Endothelial cell of umbilical vein (primary cell): Measurements from ENCODE around the gene ITGA1. TPM values are rescaled to one million over a fixed set of nuclear protein-coding genes. Genes with fewer than 3 reads are reported as not detected.

ENCODE experiments used
- BruUV-seq: library from RNA; stranded (reverse); fragments of 400-500 nt; replicated peaks from 2 replicates; lab custom pipeline; 2021; lab: Mats Ljungman, UMichigan
- CTCF ChIA-PET: fragments of 300-600, 350-600 bp; sonication (Branson Sonifier 250); formaldehyde crosslinking; loops from one replicate; lab custom pipeline; 2021; ENCODE audit warnings: antibody characterized with exemption, inconsistent platforms; lab: Charles Lee
- POLR2A ChIA-PET: fragments of 300-600, 350-600 bp; sonication (Branson Sonifier 250); formaldehyde crosslinking; loops from one replicate; lab custom pipeline; 2021; ENCODE audit warnings: antibody characterized with exemption, inconsistent platforms; lab: Charles Lee
- DNase-seq: peaks from one replicate; pipeline ENCODE4 v3.0.0-alpha.2; 2011; ENCODE audit warnings: low read depth, low spot score
- FAIRE-seq: peaks from 2 replicates; lab custom pipeline; 2011; peaks lifted over from hg19 to GRCh38; lab: Jason Lieb, UNC
- H2AFZ ChIP-seq: 2 replicates; pipeline ENCODE4 v1.6.0; 2012; ENCODE audit warnings: low read depth, low read length, control low read depth, inconsistent platforms
- H3K27ac ChIP-seq: 2 replicates; pipeline ENCODE4 v1.5.1; 2011; ENCODE audit warnings: low read depth, mild to moderate bottlenecking, control low read depth, low read length, moderate library complexity; ENCODE audit not compliant: insufficient read depth
- H3K27me3 ChIP-seq, 2 experiments: 2 replicates each; pipeline versions ENCODE4 v1.6.0 to v1.6.1; 2011; ENCODE audit warnings: low read length in 2 of 2, mixed read lengths in 1 of 2; ENCODE audit not compliant: control insufficient read depth in 2 of 2, insufficient read depth in 2 of 2
- H3K36me3 ChIP-seq, 2 experiments: 2 replicates in 1 of 2; 3 replicates in 1 of 2; pipeline ENCODE4 v1.5.1; 2011; ENCODE audit warnings: low read length in 2 of 2, mild to moderate bottlenecking in 1 of 2, moderate library complexity in 1 of 2; ENCODE audit not compliant: control insufficient read depth in 2 of 2, insufficient read depth in 2 of 2; ENCODE audit errors: extremely low read depth in 1 of 2
- H3K4me1 ChIP-seq: 3 replicates; pipeline ENCODE4 v1.5.1; 2011; ENCODE audit warnings: mild to moderate bottlenecking, low read length; ENCODE audit not compliant: control insufficient read depth, insufficient read depth; ENCODE audit errors: extremely low read depth
- H3K4me2 ChIP-seq: 2 replicates; pipeline ENCODE4 v1.6.1; 2011; ENCODE audit warnings: low read length, control low read depth, mixed read lengths; ENCODE audit not compliant: insufficient read depth
- H3K4me3 ChIP-seq, 3 experiments: fragments of 200-600 bp in 1 of 3; sonication (generic), shearing (Covaris generic) in 1 of 3; replicated peaks in 1 of 3; 2 replicates each; pipeline ENCODE4 v1.5.1; 2011 to 2016; ENCODE audit warnings: control low read depth in 3 of 3, low read length in 3 of 3, mild to moderate bottlenecking in 2 of 3, inconsistent platforms in 1 of 3, low read depth in 1 of 3, moderate library complexity in 1 of 3; ENCODE audit not compliant: insufficient read depth in 1 of 3
- H3K79me2 ChIP-seq: 2 replicates; pipeline ENCODE4 v1.6.0; 2012; ENCODE audit warnings: low read length, inconsistent platforms; ENCODE audit not compliant: control insufficient read depth, insufficient read depth
- H3K9ac ChIP-seq: replicated peaks from 2 replicates; pipeline ENCODE3; 2011; ENCODE audit warnings: low read length, control low read depth; ENCODE audit not compliant: insufficient read depth; ENCODE audit errors: extremely low read depth
- H3K9me1 ChIP-seq: replicated peaks from 3 replicates; pipeline ENCODE4 v1.6.0; 2011; ENCODE audit warnings: mild to moderate bottlenecking, low read length; ENCODE audit not compliant: control insufficient read depth, insufficient read depth; ENCODE audit errors: extremely low read depth
- H3K9me3 ChIP-seq: replicated peaks from 2 replicates; pipeline ENCODE4 v1.5.1; 2012; ENCODE audit warnings: low read length, inconsistent platforms; ENCODE audit not compliant: control insufficient read depth, insufficient read depth
- H4K20me1 ChIP-seq: replicated peaks from 2 replicates; pipeline ENCODE3; 2011; ENCODE audit warnings: mild to moderate bottlenecking, low read length; ENCODE audit not compliant: control insufficient read depth, insufficient read depth; ENCODE audit errors: extremely low read depth
- GATA2 ChIP-seq: IDR thresholded peaks from 2 replicates; pipeline ENCODE4 v1.7.0; 2011; ENCODE audit warnings: low read depth, mild to moderate bottlenecking, moderate library complexity, mixed read lengths, low read length; ENCODE audit not compliant: insufficient read length, insufficient read depth
- JUN ChIP-seq: IDR thresholded peaks from 2 replicates; pipeline ENCODE4 v1.6.1; 2011; ENCODE audit warnings: borderline replicate concordance, low read depth; ENCODE audit not compliant: insufficient read length, insufficient read depth
- POLR2AphosphoS5 ChIP-seq: IDR thresholded peaks from 2 replicates; pipeline ENCODE4 v1.6.1; 2012; ENCODE audit warnings: low read depth, mild to moderate bottlenecking, control low read depth, low read length, moderate library complexity; ENCODE audit not compliant: insufficient read depth
- dilution Hi-C: fragments of 300-500 bp; cut with MboI; formaldehyde crosslinking; loops from one replicate; pipeline ENCODE4 v1.15.0; 2019; ENCODE audit warnings: low sequenced_read_pairs; ENCODE audit not compliant: extremely low pct_ligation_motif_present
- intact Hi-C: fragments of 100-400 bp; cut with micrococcal nuclease; formaldehyde crosslinking; loops from one replicate; pipeline ENCODE4 v1.10.0; 2022
- polyA plus RNA-seq, 4 experiments: library from polyadenylated mRNA; depleted of rRNA in 3 of 4; stranded (reverse) in 3 of 4; unstranded in 1 of 4; fragments of >200 nt; gene quantifications; 2 replicates each; pipeline versions ENCODE4 v1.2.1 to v1.2.3, GENCODE V29; 2011 to 2012; ENCODE audit warnings: missing spikeins in 1 of 4
- total RNA-seq: library from RNA; stranded (reverse); gene quantifications from 2 replicates; pipeline ENCODE4 v1.2.3, GENCODE V29; 2021

ITGA1 gene
- total and polyA plus RNA-seq, 2 donors (not counting 3 experiments of a cell fraction or from before 2014, with no cell fraction given), result 0.65 to 1.9 TPM

DNA sequence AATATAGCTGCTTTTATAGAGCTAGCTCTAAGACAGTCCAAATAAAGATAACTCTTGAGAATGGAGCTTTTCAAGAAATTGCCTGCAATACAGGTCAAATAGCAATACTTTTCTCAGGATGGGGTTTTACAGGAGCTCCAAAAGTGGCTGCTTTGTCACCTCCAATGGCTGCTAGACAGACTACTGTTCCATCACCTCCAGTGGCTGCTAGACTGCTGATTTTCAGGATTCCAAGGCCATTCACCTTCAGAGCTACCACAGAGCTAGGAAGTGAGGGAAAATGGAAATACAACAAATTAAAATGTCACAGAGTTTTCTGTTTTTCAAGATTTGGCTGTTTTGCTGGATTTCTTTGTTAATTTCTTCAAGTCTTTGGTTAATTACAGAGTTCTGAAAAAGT, 8.5 kb upstream of the ITGA1 start:
- CTCF ChIA-PET, result interaction anchor here (3.5 kb wide), 1 partner anchor 86 kb away, joined by 10 read pairs; no protein-coding TSS in a partner anchor

DNA sequence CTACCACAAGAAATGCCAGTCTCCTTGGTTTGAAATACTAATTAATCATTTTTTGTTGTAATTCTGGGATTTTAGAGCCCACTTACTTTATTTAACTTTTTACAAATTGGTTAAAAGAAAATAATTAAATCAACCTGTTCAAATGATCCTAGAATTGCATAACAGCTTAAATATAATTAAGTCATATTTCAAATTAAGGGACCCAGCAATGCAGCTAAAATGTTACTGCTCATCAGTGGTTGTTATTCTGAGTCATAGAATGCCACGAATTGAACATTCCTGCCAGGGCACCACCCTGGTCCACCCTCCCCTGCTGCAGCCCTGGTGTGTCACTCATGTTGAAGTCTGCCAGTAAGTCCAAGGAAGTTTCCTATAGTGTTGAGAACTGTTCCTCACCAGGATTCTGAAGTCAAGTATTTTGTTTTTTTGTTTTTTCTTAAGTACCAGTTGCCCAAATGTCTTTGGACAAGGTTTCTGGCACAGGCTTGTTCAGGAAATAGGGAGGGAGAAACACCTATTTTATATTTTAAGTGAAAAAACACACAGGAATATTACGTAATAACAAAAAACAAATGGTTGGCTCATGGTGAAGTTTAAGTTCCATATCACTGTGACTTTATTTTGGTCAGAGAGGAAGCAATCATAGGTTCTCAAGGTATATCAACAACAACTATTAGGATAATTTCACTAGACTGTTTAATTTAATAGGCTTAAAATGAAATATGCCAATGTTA, 4.3 kb upstream of the ITGA1 start:
- intact Hi-C loops, result no loop called here
- CTCF ChIA-PET, result interaction anchor here (1.0 kb wide), 1 partner anchor 90 kb away, joined by 4 read pairs; no protein-coding TSS in a partner anchor
- DNase-seq, result peak; percentile 20
- no peaks in the 10 kb centered on the region for H3K9me1 ChIP-seq
- POLR2A ChIA-PET, result no interaction called here
- no peaks in the 10 kb centered on the region for H4K20me1 ChIP-seq
- BruUV-seq, result no TSS peak
- dilution Hi-C loops, result no loop called here
- TF ChIP-seq POLR2AphosphoS5, result no peak
- TF ChIP-seq GATA2, result no peak
- no peaks in the 10 kb centered on the region for H3K79me2 ChIP-seq
- no peak overlapping the region for H3K4me2 ChIP-seq
- FAIRE-seq, result no peak
- H3K4me1 ChIP-seq, result peaks cover 9% of the 10 kb centered on the region
- no peaks in the 10 kb centered on the region for H3K9me3 ChIP-seq
- H3K27ac ChIP-seq, result no peak overlapping the region
- no peaks in the 10 kb centered on the region for H3K36me3 ChIP-seq
- no peak overlapping the region for H2AFZ ChIP-seq
- no peaks in the 10 kb centered on the region for H3K27me3 ChIP-seq
- no peak overlapping the region for H3K9ac ChIP-seq
- no peak overlapping the region for H3K4me3 ChIP-seq

More for the DNA sequence above, 8.5 kb upstream of the ITGA1 start:
- intact Hi-C loops (no loop called here), dilution Hi-C loops (no loop called here)
- no peak for DNase-seq
- Histone ChIP-seq H3K9me1 (no peaks in the 10 kb centered on the region), H3K4me2 (no peak overlapping the region), H2AFZ (no peak overlapping the region), H3K4me1 (no peaks in the 10 kb centered on the region), H3K4me3 (no peak overlapping the region), H4K20me1 (no peaks in the 10 kb centered on the region), H3K27ac (no peak overlapping the region), H3K79me2 (no peaks in the 10 kb centered on the region), H3K36me3 (no peaks in the 10 kb centered on the region), H3K27me3 (no peaks in the 10 kb centered on the region), H3K9ac (no peak overlapping the region), H3K9me3 (no peaks in the 10 kb centered on the region)
- no peak for TF ChIP-seq JUN
- FAIRE-seq, result no peak
- BruUV-seq, result no TSS peak
- POLR2A ChIA-PET, result no interaction called here
